H1 (cell line): ENCODE data around the gene FAM177A1. TPM values are rescaled to one million over a fixed set of nuclear protein-coding genes. Genes with fewer than 3 reads are reported as not detected.

ENCODE experiments used
- CTCF ChIA-PET: fragments of 300-600 bp; sonication (Branson Sonifier 250); formaldehyde crosslinking; loops from one replicate; lab custom pipeline; 2021; ENCODE audit not compliant: partially characterized antibody; lab: Charles Lee
- POLR2A ChIA-PET: fragments of 300-600 bp; sonication (Branson Sonifier 250); formaldehyde crosslinking; loops from one replicate; lab custom pipeline; 2021; ENCODE audit warnings: inconsistent platforms; ENCODE audit not compliant: partially characterized antibody; lab: Charles Lee
- DNase-seq, 2 experiments: peaks; one replicate each; pipeline versions ENCODE4 v3.0.0 to v3.0.0-alpha.2; 2010 to 2022; ENCODE audit warnings: low spot score in 2 of 2, low read depth in 1 of 2, mixed read lengths in 1 of 2
- FAIRE-seq: peaks from 2 replicates; lab custom pipeline; 2011; peaks lifted over from hg19 to GRCh38; lab: Jason Lieb, UNC
- H2AFZ ChIP-seq: 2 replicates; pipeline ENCODE4 v1.8.1; 2012; ENCODE audit warnings: low read length, inconsistent platforms
- H2AK5ac ChIP-seq: 2 replicates; pipeline ENCODE4 v1.6.1; 2013; ENCODE audit warnings: low read depth, low read length
- H2BK120ac ChIP-seq: replicated peaks from 2 replicates; pipeline ENCODE3; 2013; ENCODE audit warnings: low read depth, low read length, inconsistent platforms
- H2BK12ac ChIP-seq: 2 replicates; pipeline ENCODE4 v1.6.1; 2013; ENCODE audit warnings: low read depth, low read length
- H2BK15ac ChIP-seq: 2 replicates; pipeline ENCODE4 v1.6.1; 2013; ENCODE audit warnings: low read length
- H2BK20ac ChIP-seq: 2 replicates; pipeline ENCODE4 v1.6.1; 2013; ENCODE audit warnings: low read length
- H2BK5ac ChIP-seq: 2 replicates; pipeline ENCODE4 v1.6.1; 2013; ENCODE audit warnings: low read depth, low read length
- H3K14ac ChIP-seq: 2 replicates; pipeline ENCODE4 v1.6.1; 2013; ENCODE audit warnings: inconsistent platforms; ENCODE audit not compliant: insufficient read length
- H3K18ac ChIP-seq: 2 replicates; pipeline ENCODE4 v1.6.1; 2013; ENCODE audit warnings: low read length; ENCODE audit errors: extremely low read depth
- H3K23ac ChIP-seq: 2 replicates; pipeline ENCODE4 v1.6.1; 2013; ENCODE audit warnings: inconsistent platforms; ENCODE audit not compliant: insufficient read length
- H3K23me2 ChIP-seq: 2 replicates; pipeline ENCODE4 v1.6.1; 2013; ENCODE audit warnings: low read depth, low read length
- H3K27ac ChIP-seq: 2 replicates; pipeline ENCODE4 v1.6.1; 2011; ENCODE audit warnings: low read depth, low read length, inconsistent platforms
- H3K27me3 ChIP-seq, 4 experiments: replicated peaks in 1 of 4; 1 replicate in 1 of 4; 2 replicates in 3 of 4; pipeline versions ENCODE4 v1.6.1 to v1.8.1; 2011 to 2013; ENCODE audit warnings: low read length in 3 of 4, mild to moderate bottlenecking in 3 of 4, inconsistent platforms in 2 of 4, mixed read lengths in 2 of 4, moderate library complexity in 1 of 4; ENCODE audit not compliant: control insufficient read depth in 3 of 4, insufficient read depth in 3 of 4; ENCODE audit errors: extremely low read depth in 1 of 4
- H3K36me3 ChIP-seq, 4 experiments: 2 replicates each; pipeline versions ENCODE4 v1.6.1 to v1.8.1; 2011 to 2013; ENCODE audit warnings: mild to moderate bottlenecking in 4 of 4, low read length in 3 of 4, moderate library complexity in 2 of 4, control low read depth in 1 of 4, inconsistent platforms in 1 of 4; ENCODE audit not compliant: insufficient read depth in 4 of 4, control insufficient read depth in 2 of 4
- H3K4ac ChIP-seq: replicated peaks from 2 replicates; pipeline ENCODE3; 2013; ENCODE audit warnings: low read length, low read depth, mixed read lengths, inconsistent platforms; ENCODE audit not compliant: insufficient read length
- H3K4me1 ChIP-seq, 4 experiments: replicated peaks in 1 of 4; 1 replicate in 1 of 4; 2 replicates in 3 of 4; pipeline versions ENCODE4 v1.6.1 to v1.8.1; 2011 to 2013; ENCODE audit warnings: low read length in 3 of 4, inconsistent platforms in 2 of 4, mixed read lengths in 1 of 4; ENCODE audit not compliant: insufficient read depth in 4 of 4, control insufficient read depth in 3 of 4
- H3K4me2 ChIP-seq, 2 experiments: 2 replicates each; pipeline versions ENCODE4 v1.6.1 to v1.8.1; 2011 to 2013; ENCODE audit warnings: low read depth in 2 of 2, low read length in 2 of 2, control low read depth in 1 of 2, inconsistent platforms in 1 of 2, mild to moderate bottlenecking in 1 of 2; ENCODE audit not compliant: insufficient read depth in 1 of 2
- H3K4me3 ChIP-seq, 4 experiments: fragments of 200-600, 300-600 bp in 1 of 4; sonication (generic), shearing (Covaris generic), sonication (Bioruptor Twin) in 1 of 4; 2 replicates each; pipeline versions ENCODE4 v1.5.1 to v1.8.1; 2011 to 2016; ENCODE audit warnings: low read length in 4 of 4, low read depth in 3 of 4, control low read depth in 2 of 4, inconsistent platforms in 2 of 4, mild to moderate bottlenecking in 2 of 4, mixed read lengths in 1 of 4, moderate library complexity in 1 of 4; ENCODE audit not compliant: insufficient read depth in 2 of 4; ENCODE audit errors: extremely low read depth in 1 of 4
- H3K56ac ChIP-seq: replicated peaks from 2 replicates; pipeline ENCODE3; 2013; ENCODE audit warnings: low read depth, mild to moderate bottlenecking, mixed read lengths, low read length, inconsistent platforms; ENCODE audit not compliant: insufficient read length
- H3K79me1 ChIP-seq: 2 replicates; pipeline ENCODE4 v1.6.1; 2013; ENCODE audit warnings: low read depth, low read length, control low read depth
- H3K79me2 ChIP-seq, 2 experiments: 2 replicates each; pipeline versions ENCODE4 v1.6.1 to v1.8.1; 2012 to 2013; ENCODE audit warnings: low read length in 2 of 2, mild to moderate bottlenecking in 2 of 2, inconsistent platforms in 1 of 2; ENCODE audit not compliant: insufficient read depth in 2 of 2, control insufficient read depth in 1 of 2
- H3K9ac ChIP-seq, 4 experiments: replicated peaks in 1 of 4; 1 replicate in 1 of 4; 2 replicates in 3 of 4; pipeline versions ENCODE4 v1.6.1 to v1.8.1; 2011 to 2013; ENCODE audit warnings: low read depth in 3 of 4, low read length in 3 of 4, control low read depth in 2 of 4, mild to moderate bottlenecking in 2 of 4, moderate library complexity in 2 of 4, inconsistent platforms in 1 of 4; ENCODE audit errors: extremely low read depth in 1 of 4
- H3K9me3 ChIP-seq, 2 experiments: 2 replicates each; pipeline versions ENCODE4 v1.6.1 to v1.8.1; 2012 to 2013; ENCODE audit warnings: mild to moderate bottlenecking in 2 of 2, moderate library complexity in 2 of 2, control low read depth in 1 of 2, inconsistent platforms in 1 of 2, low read depth in 1 of 2, low read length in 1 of 2, mixed read lengths in 1 of 2; ENCODE audit not compliant: insufficient read depth in 2 of 2
- H4K20me1 ChIP-seq, 2 experiments: replicated peaks in 1 of 2; 2 replicates each; pipeline versions ENCODE3 to v1.8.1; 2011 to 2013; ENCODE audit warnings: inconsistent platforms in 2 of 2, low read length in 2 of 2, mild to moderate bottlenecking in 1 of 2; ENCODE audit not compliant: insufficient read depth in 2 of 2, control insufficient read depth in 1 of 2
- H4K5ac ChIP-seq: 2 replicates; pipeline ENCODE4 v1.6.1; 2013; ENCODE audit warnings: low read length, low read depth, mixed read lengths, inconsistent platforms; ENCODE audit not compliant: insufficient read length
- H4K8ac ChIP-seq: 2 replicates; pipeline ENCODE4 v1.8.0; 2013; ENCODE audit warnings: mild to moderate bottlenecking, moderate library complexity, low read length, inconsistent platforms; ENCODE audit not compliant: insufficient read depth; ENCODE audit errors: extremely low read depth
- H4K91ac ChIP-seq: replicated peaks from 2 replicates; pipeline ENCODE3; 2013; ENCODE audit warnings: low read length, mixed read lengths, inconsistent platforms; ENCODE audit not compliant: insufficient read length
- BCL11A ChIP-seq, 2 experiments: IDR thresholded peaks; one replicate each; pipeline ENCODE4 v1.6.1; 2011; ENCODE audit warnings: low read depth in 2 of 2, low read length in 2 of 2, mild to moderate bottlenecking in 2 of 2
- CBX5 ChIP-seq: fragments of 300-800, 300-1000 bp; sonication (generic); IDR thresholded peaks from 2 replicates; pipeline ENCODE4 v1.7.1; 2016; ENCODE audit warnings: antibody characterized with exemption, low read length, low read depth
- CEBPB ChIP-seq: IDR thresholded peaks from 2 replicates; pipeline ENCODE4 v1.6.1; 2012; ENCODE audit warnings: low read depth, low read length
- CREB1 ChIP-seq: IDR thresholded peaks from 2 replicates; pipeline ENCODE4 v1.6.1; 2012; ENCODE audit warnings: inconsistent platforms
- CTBP2 ChIP-seq: IDR thresholded peaks from 2 replicates; pipeline ENCODE4 v1.7.0; 2011; ENCODE audit warnings: borderline replicate concordance, mild to moderate bottlenecking, moderate library complexity, mixed read lengths, low read length; ENCODE audit not compliant: insufficient read depth, insufficient read length
- EZH2 ChIP-seq: fragments of 200-600 bp; sonication (generic); IDR thresholded peaks from 2 replicates; pipeline ENCODE4 v1.7.1; 2012; ENCODE audit warnings: low read depth, mild to moderate bottlenecking, moderate library complexity, low read length, inconsistent platforms; ENCODE audit not compliant: severe bottlenecking
- KDM5A ChIP-seq: fragments of 200-600 bp; IDR thresholded peaks from 2 replicates; pipeline ENCODE4 v1.7.1; 2012; ENCODE audit warnings: mild to moderate bottlenecking, low read length, inconsistent platforms, mixed read lengths
- MAFK ChIP-seq: IDR thresholded peaks from 2 replicates; pipeline ENCODE4 v1.6.1; 2012; ENCODE audit warnings: low read depth, mild to moderate bottlenecking, improper control_type of control experiment, low read length
- SAP30 ChIP-seq: fragments of 300-600 bp; sonication (generic); IDR thresholded peaks from 2 replicates; pipeline ENCODE4 v1.7.1; 2012; ENCODE audit warnings: low read length, moderate library complexity, mild to moderate bottlenecking, inconsistent platforms; ENCODE audit not compliant: insufficient read depth, insufficient replicate concordance
- TBP ChIP-seq: IDR thresholded peaks from 2 replicates; pipeline ENCODE4 v1.6.1; 2011; ENCODE audit warnings: low read depth, low read length, improper control_type of control experiment
- YY1 ChIP-seq: IDR thresholded peaks from 2 replicates; pipeline ENCODE4 v1.6.1; 2011; ENCODE audit warnings: low read depth, mild to moderate bottlenecking, low read length
- WGBS, 2 experiments: shearing (Covaris generic) in 1 of 2; methylation state at CpG; one replicate each; pipeline versions ENCODE4 v1.1.6 to v1.1.7; 2013 to 2015; ENCODE audit warnings: low lambda C conversion rate in 2 of 2, mixed read lengths in 2 of 2, inconsistent platforms in 1 of 2, low coverage in 1 of 2, missing lambda C conversion rate in 1 of 2; ENCODE audit not compliant: insufficient replicate concordance in 2 of 2, insufficient coverage in 1 of 2, insufficient read length in 1 of 2; ENCODE audit errors: extremely low coverage in 1 of 2, missing lambda C conversion rate in 1 of 2; 5-methylcytosine and 5-hydroxymethylcytosine counted together
- polyA plus RNA-seq, 7 experiments: library from polyadenylated mRNA; depleted of rRNA in 3 of 7; stranded (reverse) in 5 of 7; unstranded in 2 of 7; fragments of >200 nt in 5 of 7; fragments of 200-250 nt in 2 of 7; gene quantifications; 1 replicate in 5 of 7; 2 replicates in 1 of 7; 4 replicates in 1 of 7; pipeline versions ENCODE4 v1.2.1 to v1.2.3, GENCODE V29; 2011 to 2013; ENCODE audit warnings: missing spikeins in 2 of 7, mixed read lengths in 2 of 7
- total RNA-seq: library from RNA; stranded (reverse); fragmentation: NEBNext Ultra II Directional; extraction: Animal tissue kit (Norgen Biotek cat#: 25700); gene quantifications from 2 replicates; pipeline ENCODE4 v1.2.1, GENCODE V29; 2021
- TF ChIP-seq, protein P1 (sequence below): IDR thresholded peaks from 2 replicates; pipeline ENCODE4 v1.6.1; 2012; ENCODE audit warnings: inconsistent platforms
- TF ChIP-seq, protein P2 (sequence below): IDR thresholded peaks from 2 replicates; pipeline ENCODE4 v1.6.1; 2011; ENCODE audit warnings: low read depth, mild to moderate bottlenecking, low read length; ENCODE audit not compliant: insufficient read depth

The FAM177A1 gene
- total and polyA plus RNA-seq, 2 of the 8 experiments (the other 6 are each of a cell fraction or from before 2014, with no cell fraction given): 11.3 to 34.0 TPM

- no peak overlapping the region for H3K56ac ChIP-seq
- H3K14ac ChIP-seq: no peak overlapping the region
- DNase-seq (no peak), FAIRE-seq (no peak)
- no peak overlapping the region for H3K4ac ChIP-seq
- H2BK120ac ChIP-seq: no peak overlapping the region
- 96% methylated on average over 3 of the region's 3 CpGs; no CpG with 5 or more reads in 1 of the 2 experiments for WGBS, 2 experiments
- no peak overlapping the region for H3K18ac ChIP-seq
- H3K79me2 ChIP-seq: peaks cover 0 to 1% of the 10 kb centered on the region in 2 experiments; a peak in 2 of 4 replicates
- H4K5ac ChIP-seq: no peak overlapping the region
- H3K9ac ChIP-seq: no peak overlapping the region
- no peak overlapping the region for H3K23ac ChIP-seq
- H3K4me3 ChIP-seq: no peak overlapping the region
- H2BK5ac ChIP-seq: no peak overlapping the region
- no peaks in the 10 kb centered on the region for H4K20me1 ChIP-seq
- H3K79me1 ChIP-seq: no peaks in the 10 kb centered on the region
- H2AFZ ChIP-seq: no peak overlapping the region
- H3K9me3 ChIP-seq: 0 out of 4 replicates have a peak, but pooled peaks cover 0 to 2% of the 10 kb centered on the region in 2 experiments
- H4K91ac ChIP-seq: no peak overlapping the region
- ChIA-PET CTCF (interaction anchor here (0.6 to 1.5 kb wide), 5 partner anchors 10 to 735 kb away, joined by 3 to 6 read pairs (median 4); no protein-coding TSS in a partner anchor), POLR2A (interaction anchor here (0.6 to 1.0 kb wide), 2 partner anchors 60 to 79 kb away, joined by 3 to 6 read pairs; partner anchors contain the start of gene PPP2R3C)
- H2BK20ac ChIP-seq: no peak overlapping the region
- no peaks in the 10 kb centered on the region; a peak in 1 of 7 replicates for H3K4me1 ChIP-seq
- no peak overlapping the region for H3K4me2 ChIP-seq
- H2AK5ac ChIP-seq: no peak overlapping the region
- no peaks in the 10 kb centered on the region; the same call in none of the 2 replicates for H3K23me2 ChIP-seq
- no peak overlapping the region for H2BK12ac ChIP-seq
- no peak overlapping the region for H3K27ac ChIP-seq
- H3K27me3 ChIP-seq: no peaks in the 10 kb centered on the region
- H3K36me3 ChIP-seq: no peaks in the 10 kb centered on the region
- H4K8ac ChIP-seq: no peak overlapping the region
- no peak overlapping the region for H2BK15ac ChIP-seq
- TF ChIP-seq CTBP2: no peak
- TF ChIP-seq MAFK: no peak
- TF ChIP-seq YY1: no peak
- TF ChIP-seq, protein P1, sequence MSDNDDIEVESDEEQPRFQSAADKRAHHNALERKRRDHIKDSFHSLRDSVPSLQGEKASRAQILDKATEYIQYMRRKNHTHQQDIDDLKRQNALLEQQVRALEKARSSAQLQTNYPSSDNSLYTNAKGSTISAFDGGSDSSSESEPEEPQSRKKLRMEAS: no peak
- TF ChIP-seq, protein P2, sequence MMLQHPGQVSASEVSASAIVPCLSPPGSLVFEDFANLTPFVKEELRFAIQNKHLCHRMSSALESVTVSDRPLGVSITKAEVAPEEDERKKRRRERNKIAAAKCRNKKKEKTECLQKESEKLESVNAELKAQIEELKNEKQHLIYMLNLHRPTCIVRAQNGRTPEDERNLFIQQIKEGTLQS: no peak
- TF ChIP-seq TBP: no peak
- TF ChIP-seq BCL11A (IDR thresholded peaks at IDR 0.05; ENCODE audit: low read depth in 2 of 2, low read length in 2 of 2): no peak
- no peak for TF ChIP-seq SAP30
- TF ChIP-seq CEBPB: no peak
- no peak for TF ChIP-seq CREB1
- no peak for TF ChIP-seq EZH2
- TF ChIP-seq KDM5A: no peak
- TF ChIP-seq CBX5: no peak
Observed at GRCh38 chr14:35042632-35043031, 3.4 kb upstream of the FAM177A1 start.
